ENCODE data around the gene MPC1L. TPM values are rescaled to one million over a fixed set of nuclear protein-coding genes. Genes with fewer than 3 reads are reported as not detected.

Gene MPC1L
- total and polyA plus RNA-seq, 12 donors = not detected

DNA sequence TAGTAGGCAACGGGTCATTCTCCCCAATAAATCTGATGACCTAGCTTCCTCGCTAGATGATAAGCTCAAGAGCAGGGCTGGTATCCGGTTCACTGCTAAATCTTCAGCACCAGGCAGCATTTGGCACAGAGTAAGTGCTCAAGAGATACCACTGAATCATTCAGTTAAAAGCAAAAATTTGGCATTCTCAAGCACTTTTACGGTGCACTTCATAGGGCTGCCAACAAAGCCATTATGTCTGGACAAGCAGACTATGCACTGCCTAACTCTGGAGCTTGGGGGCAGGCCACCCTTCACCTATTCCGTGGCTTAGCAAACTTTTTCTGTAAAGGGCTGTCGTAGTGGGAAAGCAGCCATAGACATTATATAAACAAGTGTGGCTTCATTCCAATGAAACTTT, 47.9 kb downstream of the MPC1L start:
- TF ChIP-seq, protein P1, sequence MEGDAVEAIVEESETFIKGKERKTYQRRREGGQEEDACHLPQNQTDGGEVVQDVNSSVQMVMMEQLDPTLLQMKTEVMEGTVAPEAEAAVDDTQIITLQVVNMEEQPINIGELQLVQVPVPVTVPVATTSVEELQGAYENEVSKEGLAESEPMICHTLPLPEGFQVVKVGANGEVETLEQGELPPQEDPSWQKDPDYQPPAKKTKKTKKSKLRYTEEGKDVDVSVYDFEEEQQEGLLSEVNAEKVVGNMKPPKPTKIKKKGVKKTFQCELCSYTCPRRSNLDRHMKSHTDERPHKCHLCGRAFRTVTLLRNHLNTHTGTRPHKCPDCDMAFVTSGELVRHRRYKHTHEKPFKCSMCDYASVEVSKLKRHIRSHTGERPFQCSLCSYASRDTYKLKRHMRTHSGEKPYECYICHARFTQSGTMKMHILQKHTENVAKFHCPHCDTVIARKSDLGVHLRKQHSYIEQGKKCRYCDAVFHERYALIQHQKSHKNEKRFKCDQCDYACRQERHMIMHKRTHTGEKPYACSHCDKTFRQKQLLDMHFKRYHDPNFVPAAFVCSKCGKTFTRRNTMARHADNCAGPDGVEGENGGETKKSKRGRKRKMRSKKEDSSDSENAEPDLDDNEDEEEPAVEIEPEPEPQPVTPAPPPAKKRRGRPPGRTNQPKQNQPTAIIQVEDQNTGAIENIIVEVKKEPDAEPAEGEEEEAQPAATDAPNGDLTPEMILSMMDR (IDR thresholded peaks at IDR 0.05) = peak in 2 of 9 donors; percentile 21 to 24
- intact Hi-C loops (cut with DNase I) = loop anchor here in 2 of 10 donors (1.0 to 10.0 kb wide), 2 partner anchors 10 to 134 kb away; no protein-coding TSS in a partner anchor

More for the DNA sequence above, 47.9 kb downstream of the MPC1L start:
- H3K4me1 ChIP-seq = peaks cover 0 to 9% (median 0%) of the 10 kb centered on the region in 9 donors
- peaks cover 0 to 97% (median 9%) of the 10 kb centered on the region in 9 donors for H3K36me3 ChIP-seq
- no peak overlapping the region for H3K4me3 ChIP-seq
- no peaks in the 10 kb centered on the region for H3K9me3 ChIP-seq
- WGBS, 2 donors = 36 to 40% methylated on average over 6 of the region's 6 CpGs
- peaks cover 0 to 60% (median 0%) of the 10 kb centered on the region in 7 donors for H3K27me3 ChIP-seq
- DNase-seq = no peak
- ATAC-seq = peak in 4 of 8 donors; percentile 47 to 78 (median 54)
- peak overlapping the region in 2 of 10 donors; percentile 25 to 28 for H3K27ac ChIP-seq

Other genes with a start within 250 kb of the MPC1L start
- gene ATP6AP2, start 42.5 kb upstream of the MPC1L start, total RNA-seq = 10 to 100 TPM; 31.9 to 62.1 (median 46.8) TPM
- 10 to 100 TPM; 28.0 to 48.2 TPM for gene ATP6AP2, start 42.5 kb upstream of the MPC1L start, polyA plus RNA-seq
- gene CXorf38, start 24.1 kb downstream of the MPC1L start, total RNA-seq = 10 to 100 TPM in 1 of 10 donors, 1 to 10 TPM in 9; 3.4 to 11.9 (median 4.9) TPM
- 1 to 10 TPM; 2.6 to 4.0 TPM for gene CXorf38, start 24.1 kb downstream of the MPC1L start, polyA plus RNA-seq
- 10 to 100 TPM; 23.9 to 44.9 (median 36.1) TPM for gene MED14, start 112.1 kb downstream of the MPC1L start, total RNA-seq
- gene MED14, start 112.1 kb downstream of the MPC1L start, polyA plus RNA-seq = 10 to 100 TPM in 1 of 2 donors, 1 to 10 TPM in 1; 7.1 to 10.7 TPM